ENCODE results near the gene TBC1D32.

The TBC1D32 gene

DNA sequence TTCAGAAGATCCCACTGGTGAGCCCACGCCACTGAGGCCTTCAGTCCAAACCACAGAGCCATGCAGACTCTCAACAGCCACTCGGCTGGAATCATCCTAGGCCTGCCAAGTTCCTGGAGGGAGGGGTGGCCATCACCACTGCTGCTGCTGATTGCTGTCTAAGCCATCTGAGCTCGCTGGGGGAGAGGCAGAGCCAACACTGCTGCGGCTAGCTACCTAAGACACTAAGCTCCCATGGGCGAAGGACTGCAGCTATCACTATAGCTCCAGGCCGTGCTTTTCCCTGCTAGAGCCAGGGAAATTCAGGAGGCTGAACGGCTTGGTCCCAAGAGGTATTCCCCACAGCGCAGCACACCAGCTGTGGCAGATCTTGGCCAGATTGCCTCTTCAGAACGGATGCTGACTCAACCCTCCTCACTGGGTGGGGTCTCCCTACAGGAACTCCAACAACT, 73.6 kb downstream of the TBC1D32 start:
- TF ChIP-seq, protein P1, sequence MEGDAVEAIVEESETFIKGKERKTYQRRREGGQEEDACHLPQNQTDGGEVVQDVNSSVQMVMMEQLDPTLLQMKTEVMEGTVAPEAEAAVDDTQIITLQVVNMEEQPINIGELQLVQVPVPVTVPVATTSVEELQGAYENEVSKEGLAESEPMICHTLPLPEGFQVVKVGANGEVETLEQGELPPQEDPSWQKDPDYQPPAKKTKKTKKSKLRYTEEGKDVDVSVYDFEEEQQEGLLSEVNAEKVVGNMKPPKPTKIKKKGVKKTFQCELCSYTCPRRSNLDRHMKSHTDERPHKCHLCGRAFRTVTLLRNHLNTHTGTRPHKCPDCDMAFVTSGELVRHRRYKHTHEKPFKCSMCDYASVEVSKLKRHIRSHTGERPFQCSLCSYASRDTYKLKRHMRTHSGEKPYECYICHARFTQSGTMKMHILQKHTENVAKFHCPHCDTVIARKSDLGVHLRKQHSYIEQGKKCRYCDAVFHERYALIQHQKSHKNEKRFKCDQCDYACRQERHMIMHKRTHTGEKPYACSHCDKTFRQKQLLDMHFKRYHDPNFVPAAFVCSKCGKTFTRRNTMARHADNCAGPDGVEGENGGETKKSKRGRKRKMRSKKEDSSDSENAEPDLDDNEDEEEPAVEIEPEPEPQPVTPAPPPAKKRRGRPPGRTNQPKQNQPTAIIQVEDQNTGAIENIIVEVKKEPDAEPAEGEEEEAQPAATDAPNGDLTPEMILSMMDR (IDR thresholded peaks at IDR 0.05; ENCODE audit: unreplicated experiment in 3 of 3), result no peak
- Mint-ChIP-seq H3K9me3 (peaks cover 39% of the 10 kb centered on the region), H3K27ac (no peak overlapping the region), H3K27me3 (ENCODE audit: low read depth) (no peaks in the 10 kb centered on the region), H3K36me3 (ENCODE audit: low read depth) (peaks cover 59% of the 10 kb centered on the region), H3K4me1 (no peaks in the 10 kb centered on the region), H3K4me3 (no peak overlapping the region)

DNA sequence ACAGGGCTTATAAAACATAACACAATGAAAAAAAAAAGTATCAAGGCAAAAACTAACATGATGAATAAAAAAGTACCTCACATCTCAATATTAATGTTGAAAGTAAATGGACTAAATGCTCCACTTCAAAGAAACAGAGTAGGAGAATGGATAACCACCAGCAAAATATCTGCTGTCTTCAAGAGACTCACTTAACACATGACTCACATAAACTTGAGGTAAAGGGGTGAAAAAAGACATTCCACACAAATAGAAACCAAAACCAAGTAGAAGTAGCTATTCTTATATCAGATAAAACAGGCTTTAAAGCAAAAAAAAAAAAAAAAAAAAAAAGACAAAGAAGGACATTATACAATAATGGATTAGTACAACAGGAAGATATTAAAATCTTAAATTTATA, 86.9 kb downstream of the TBC1D32 start:
- Mint-ChIP-seq H3K36me3 (ENCODE audit: low read depth) (peaks cover 62% of the 10 kb centered on the region), H3K4me1 (no peaks in the 10 kb centered on the region), H3K4me3 (no peak overlapping the region), H3K27ac (no peak overlapping the region), H3K27me3 (ENCODE audit: low read depth) (no peaks in the 10 kb centered on the region), H3K9me3 (peaks cover 60% of the 10 kb centered on the region)
- TF ChIP-seq, protein P1 (IDR thresholded peaks at IDR 0.05; ENCODE audit: unreplicated experiment in 3 of 3), result no peak

DNA sequence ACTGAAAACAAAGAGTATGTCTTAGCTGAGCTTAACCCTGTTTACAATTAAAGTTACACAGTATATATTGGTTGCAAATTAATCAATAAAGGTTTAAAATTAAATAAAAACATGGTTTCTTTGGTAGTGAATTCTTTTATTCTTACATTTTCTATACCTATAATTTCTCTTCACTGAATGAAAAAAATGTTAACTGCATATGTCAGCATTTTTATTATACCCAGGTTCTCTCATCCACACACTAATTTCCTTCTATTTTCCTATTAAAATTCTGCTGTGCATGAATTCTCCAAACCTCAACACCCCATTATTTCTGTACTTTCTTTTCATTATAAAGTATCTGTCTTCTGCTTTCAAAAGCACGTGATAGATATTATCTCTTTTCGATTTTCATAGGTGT, 91.9 kb downstream of the TBC1D32 start:
- Mint-ChIP-seq H3K27me3 (ENCODE audit: low read depth) (no peaks in the 10 kb centered on the region), H3K27ac (no peak overlapping the region), H3K36me3 (ENCODE audit: low read depth) (peaks cover 30% of the 10 kb centered on the region), H3K4me3 (no peak overlapping the region), H3K4me1 (no peaks in the 10 kb centered on the region), H3K9me3 (peaks cover 12% of the 10 kb centered on the region)
- TF ChIP-seq, protein P1 (IDR thresholded peaks at IDR 0.05; ENCODE audit: unreplicated experiment in 3 of 3), result no peak

DNA sequence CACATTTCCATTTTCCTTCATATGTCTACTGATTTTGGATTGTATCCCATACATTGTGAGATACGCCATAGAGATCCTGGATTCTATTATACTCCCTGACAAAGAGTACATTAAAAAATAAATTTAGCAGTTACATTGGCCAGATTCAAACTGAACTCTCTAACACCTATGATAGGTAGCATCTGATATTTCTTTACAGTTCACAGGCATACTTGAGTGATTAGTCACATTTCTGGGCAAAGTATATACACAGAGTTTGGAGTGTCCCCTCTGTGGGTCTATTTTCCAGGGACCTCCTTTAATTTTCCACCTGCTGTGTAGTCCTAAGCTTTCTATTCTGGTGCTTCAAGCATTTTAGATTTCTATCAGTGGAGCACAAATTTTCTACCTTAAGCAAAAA, 96.4 kb downstream of the TBC1D32 start:
- no peak overlapping the region for H3K4me3 Mint-ChIP-seq
- no peaks in the 10 kb centered on the region for H3K27me3 Mint-ChIP-seq (ENCODE audit: low read depth)
- TF ChIP-seq, protein P1 (IDR thresholded peaks at IDR 0.05; ENCODE audit: unreplicated experiment in 3 of 3), result no peak
- no peak overlapping the region for H3K27ac Mint-ChIP-seq
- no peaks in the 10 kb centered on the region for H3K9me3 Mint-ChIP-seq
- peaks cover 37% of the 10 kb centered on the region for H3K36me3 Mint-ChIP-seq (ENCODE audit: low read depth)
- no peaks in the 10 kb centered on the region for H3K4me1 Mint-ChIP-seq

DNA sequence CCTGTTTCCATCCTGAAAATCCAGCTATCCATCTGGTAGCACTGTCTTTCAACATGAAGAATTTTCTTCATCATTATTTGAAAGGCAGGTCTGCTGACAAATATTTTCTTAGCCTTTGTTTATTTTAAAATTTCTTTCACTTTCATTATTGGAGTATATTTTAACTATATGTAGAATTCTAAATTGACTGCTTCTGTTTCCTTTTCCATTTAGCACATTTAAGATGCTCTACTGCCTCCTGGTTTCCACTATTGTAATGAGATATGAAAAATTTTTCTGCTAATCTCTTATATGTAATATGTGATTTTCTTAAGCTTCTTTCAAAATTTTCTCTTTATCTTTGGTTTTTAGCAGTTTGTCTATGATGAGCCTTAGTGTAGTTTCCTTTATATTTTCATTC, 97.3 kb downstream of the TBC1D32 start:
- Mint-ChIP-seq H3K27ac (no peak overlapping the region), H3K27me3 (ENCODE audit: low read depth) (no peaks in the 10 kb centered on the region), H3K4me3 (no peak overlapping the region), H3K4me1 (no peaks in the 10 kb centered on the region), H3K9me3 (no peaks in the 10 kb centered on the region), H3K36me3 (ENCODE audit: low read depth) (peaks cover 44% of the 10 kb centered on the region)
- TF ChIP-seq, protein P1 (IDR thresholded peaks at IDR 0.05; ENCODE audit: unreplicated experiment in 3 of 3), result no peak

DNA sequence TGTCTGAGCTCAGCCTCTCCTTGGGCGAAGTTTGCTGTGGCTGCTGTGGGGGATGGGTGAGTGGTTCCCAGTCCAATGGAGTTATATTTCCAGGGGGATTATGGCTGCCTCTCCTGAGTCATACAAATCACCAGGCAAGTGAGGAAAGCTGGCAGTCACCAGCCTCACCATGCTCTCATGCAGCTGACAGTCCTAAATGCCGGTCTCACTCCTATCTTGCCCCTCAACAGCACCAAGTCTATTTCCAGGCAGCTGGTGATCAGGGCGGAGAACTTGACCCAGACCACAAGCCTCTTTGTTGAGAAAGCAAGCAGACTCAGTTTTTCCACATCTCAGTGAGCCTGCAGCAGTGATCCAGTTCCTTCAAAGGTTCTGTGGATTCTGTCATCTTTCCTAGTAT, 98.9 kb downstream of the TBC1D32 start:
- Mint-ChIP-seq H3K4me1 (no peaks in the 10 kb centered on the region), H3K36me3 (ENCODE audit: low read depth) (peaks cover 52% of the 10 kb centered on the region), H3K27me3 (ENCODE audit: low read depth) (no peaks in the 10 kb centered on the region), H3K4me3 (no peak overlapping the region), H3K9me3 (no peaks in the 10 kb centered on the region), H3K27ac (no peak overlapping the region)
- TF ChIP-seq, protein P1 (IDR thresholded peaks at IDR 0.05; ENCODE audit: unreplicated experiment in 3 of 3), result no peak

All from nephron (organoid).